ENCODE results near the gene FOXK1. TPM values are rescaled to one million over a fixed set of nuclear protein-coding genes. Genes with fewer than 3 reads are reported as not detected.

The FOXK1 gene
- total and polyA plus RNA-seq, 9 of the 15 experiments (the other 6 are each of a cell fraction or from before 2014, with no cell fraction given): 0.32 to 45.5 (median 8.1) TPM

DNA sequence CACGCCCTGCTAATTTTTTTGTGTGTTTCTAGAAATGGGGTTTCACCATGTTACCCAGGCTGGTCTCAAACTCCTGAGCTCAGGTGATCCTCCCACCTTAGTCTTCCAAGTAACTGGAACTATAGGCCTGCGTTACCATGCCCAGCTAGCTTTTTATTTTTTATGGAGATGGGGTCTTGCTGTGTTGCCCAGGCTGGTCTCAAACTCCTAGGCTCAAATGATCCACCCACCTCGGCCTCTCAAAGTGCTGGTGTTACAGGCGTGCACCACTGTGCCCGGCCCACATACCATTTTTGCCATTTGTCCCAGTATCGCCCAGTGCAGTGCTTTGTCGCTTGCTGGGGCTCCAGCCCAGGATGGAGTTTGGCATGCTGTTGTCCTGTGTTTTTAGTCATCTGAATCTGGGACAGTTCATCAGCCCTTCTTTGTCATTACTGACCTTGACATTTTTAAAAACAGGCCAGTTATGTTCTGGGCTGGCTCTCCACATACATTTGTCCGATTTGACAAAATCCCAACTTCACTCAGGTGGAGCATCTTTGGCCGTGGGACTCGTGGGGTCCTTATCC, 16.7 kb downstream of the FOXK1 start (continued):
- TF ChIP-seq, protein P1, sequence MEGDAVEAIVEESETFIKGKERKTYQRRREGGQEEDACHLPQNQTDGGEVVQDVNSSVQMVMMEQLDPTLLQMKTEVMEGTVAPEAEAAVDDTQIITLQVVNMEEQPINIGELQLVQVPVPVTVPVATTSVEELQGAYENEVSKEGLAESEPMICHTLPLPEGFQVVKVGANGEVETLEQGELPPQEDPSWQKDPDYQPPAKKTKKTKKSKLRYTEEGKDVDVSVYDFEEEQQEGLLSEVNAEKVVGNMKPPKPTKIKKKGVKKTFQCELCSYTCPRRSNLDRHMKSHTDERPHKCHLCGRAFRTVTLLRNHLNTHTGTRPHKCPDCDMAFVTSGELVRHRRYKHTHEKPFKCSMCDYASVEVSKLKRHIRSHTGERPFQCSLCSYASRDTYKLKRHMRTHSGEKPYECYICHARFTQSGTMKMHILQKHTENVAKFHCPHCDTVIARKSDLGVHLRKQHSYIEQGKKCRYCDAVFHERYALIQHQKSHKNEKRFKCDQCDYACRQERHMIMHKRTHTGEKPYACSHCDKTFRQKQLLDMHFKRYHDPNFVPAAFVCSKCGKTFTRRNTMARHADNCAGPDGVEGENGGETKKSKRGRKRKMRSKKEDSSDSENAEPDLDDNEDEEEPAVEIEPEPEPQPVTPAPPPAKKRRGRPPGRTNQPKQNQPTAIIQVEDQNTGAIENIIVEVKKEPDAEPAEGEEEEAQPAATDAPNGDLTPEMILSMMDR (IDR thresholded peaks at IDR 0.05 in 2 of 3, conservative IDR thresholded peaks at IDR 0.05 in 1 of 3; ENCODE audit: insufficient read depth in 2 of 3, low read depth in 1 of 3, low read length in 3 of 3): no peak
- no peak for TF ChIP-seq ZNF146 (CRISPR knock-in tag; IDR thresholded peaks at IDR 0.05; ENCODE audit: unreplicated experiment)

DNA sequence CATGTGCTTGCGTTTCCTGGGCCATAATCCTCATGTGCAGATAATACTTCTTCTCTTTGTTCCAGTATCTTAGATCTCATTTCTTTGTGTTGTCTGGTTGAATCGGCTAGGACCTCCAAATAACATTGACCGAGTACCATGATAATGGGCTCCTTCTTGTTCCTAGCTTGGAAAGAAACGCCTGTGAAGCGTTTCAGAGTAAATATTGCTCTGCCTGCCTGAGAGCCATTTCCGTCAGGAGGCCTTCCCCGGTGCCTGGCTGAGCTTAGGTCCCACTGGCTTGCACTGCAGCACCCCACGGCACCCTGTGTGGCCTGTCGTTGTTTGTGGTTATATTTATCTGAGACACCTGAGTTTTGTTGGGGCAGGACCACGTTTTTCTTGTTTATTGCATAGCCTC, 17.7 kb downstream of the FOXK1 start:
- H3K79me2 ChIP-seq (ENCODE audit: control insufficient read depth, insufficient read depth, low read length): peaks cover 83% of the 10 kb centered on the region
- no peak overlapping the region for H3K4me2 ChIP-seq (ENCODE audit: insufficient read depth, low read length)
- no peaks in the 10 kb centered on the region for H3K9me3 ChIP-seq (replicated peaks; ENCODE audit: control insufficient read depth, insufficient read depth, low read depth, low read length)
- no TSS peak for BruUV-seq (replicated peaks)
- WGBS (ENCODE audit: insufficient coverage, low coverage, missing lambda C conversion rate): 66% methylated on average over 10 of the region's 10 CpGs
- H3K9me1 ChIP-seq (ENCODE audit: control insufficient read depth, insufficient read depth, low read length): no peaks in the 10 kb centered on the region
- CTCF ChIA-PET (ENCODE audit: low intra/inter-chr PET ratio): interaction anchor here (0.5 kb wide), 1 partner anchor 1510 kb away, joined by 3 read pairs; no protein-coding TSS in a partner anchor
- H3K9ac ChIP-seq (ENCODE audit: insufficient read depth in 1 of 2, low read depth in 2 of 2, low read length in 2 of 2): peak overlapping the region in 1 of 2 experiments; percentile 53; a peak in 1 of 4 replicates
- no peak overlapping the region for H2AFZ ChIP-seq (ENCODE audit: low read depth, low read length)
- no peak overlapping the region for H3K27ac ChIP-seq (ENCODE audit: extremely low read depth, low read depth, low read length)
- H3K27me3 ChIP-seq (ENCODE audit: control insufficient read depth in 2 of 2, insufficient read depth in 2 of 2, low read length in 2 of 2): no peaks in the 10 kb centered on the region
- peaks cover 35% of the 10 kb centered on the region for H4K20me1 ChIP-seq (replicated peaks; ENCODE audit: control insufficient read depth, insufficient read depth, low read length)
- no peak for ATAC-seq
- H3K36me3 ChIP-seq (ENCODE audit: control insufficient read depth, insufficient read depth, low read length): peaks cover 2% of the 10 kb centered on the region; the same call in 1 of the 3 replicates
- no peak overlapping the region for H3K4me3 ChIP-seq
- peaks cover 5 to 16% of the 10 kb centered on the region in 2 experiments; a peak in 4 of 5 replicates for H3K4me1 ChIP-seq (replicated peaks in 1 of 2; ENCODE audit: control insufficient read depth in 2 of 2, insufficient read depth in 2 of 2, low read length in 2 of 2)
- no peak for DNase-seq (ENCODE audit: extremely low read depth in 1 of 4, low spot score in 3 of 4)
- POLR2A ChIA-PET: interaction anchor here (1.8 to 2.1 kb wide), 2 partner anchors 9 to 13 kb away, joined by 6 to 8 read pairs; no protein-coding TSS in a partner anchor
- in situ Hi-C loops (cut with MboI): no loop called here
- intact Hi-C loops (cut with micrococcal nuclease): no loop called here
- no peak for FAIRE-seq
- TF ChIP-seq TAF9B (IDR thresholded peaks at IDR 0.05; ENCODE audit: partially characterized antibody) (no peak), GTF2F1 (IDR thresholded peaks at IDR 0.05; ENCODE audit: low read depth, low read length) (no peak), SAFB2 (IDR thresholded peaks at IDR 0.05; ENCODE audit: borderline replicate concordance, low read depth, low read length, severe bottlenecking) (no peak), TCF7L2 (IDR thresholded peaks at IDR 0.05; ENCODE audit: low read depth, low read length) (no peak), TSC22D4 (tag; IDR thresholded peaks at IDR 0.05) (no peak), ZNF79 (CRISPR knock-in tag; IDR thresholded peaks at IDR 0.05; ENCODE audit: low read depth) (no peak)

Measured in K562 (cell line).